Uterus (tissue), 2 donors: Measurements from ENCODE around the gene IMPG1.

ENCODE experiments used
- POLR2A ChIP-seq, 2 donors: fragments of 450-650 bp; IDR thresholded peaks; one replicate each; pipeline ENCODE4 v1.6.1; 2016; ENCODE audit warnings: antibody characterized with exemption in 2 of 2, mild to moderate bottlenecking in 1 of 2, moderate library complexity in 1 of 2
- TF ChIP-seq, protein P1 (sequence below), 4 experiments: fragments of 200-600 bp in 2 of 4; fragments of 450-650 bp in 2 of 4; sonication (generic) in 2 of 4; IDR thresholded peaks; one replicate each; pipeline ENCODE4 v1.5.1; 2016 to 2019; ENCODE audit warnings: antibody characterized with exemption in 4 of 4, mild to moderate bottlenecking in 2 of 4, moderate library complexity in 1 of 4

DNA sequence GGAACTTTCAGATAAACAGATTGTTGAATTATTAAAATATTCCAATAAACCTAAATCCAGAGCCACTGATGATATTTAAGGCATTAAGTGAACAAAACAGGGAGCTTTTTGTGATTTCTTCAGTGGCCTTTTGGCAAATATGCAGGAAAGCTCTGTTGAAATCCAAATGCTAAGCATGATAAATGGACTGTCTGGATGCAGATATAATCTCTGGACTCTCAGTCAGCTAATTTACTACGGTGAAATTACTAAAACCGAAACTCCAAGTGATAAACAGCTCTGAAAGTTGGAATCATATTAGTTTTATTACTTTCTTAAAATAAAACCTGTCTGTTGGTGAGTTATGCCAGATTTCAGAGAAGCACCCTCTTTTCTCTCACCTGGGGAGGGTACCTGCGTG lies 120.3 kb downstream of the IMPG1 start:
- no peak for TF ChIP-seq POLR2A (IDR thresholded peaks at IDR 0.05)
- TF ChIP-seq, protein P1, sequence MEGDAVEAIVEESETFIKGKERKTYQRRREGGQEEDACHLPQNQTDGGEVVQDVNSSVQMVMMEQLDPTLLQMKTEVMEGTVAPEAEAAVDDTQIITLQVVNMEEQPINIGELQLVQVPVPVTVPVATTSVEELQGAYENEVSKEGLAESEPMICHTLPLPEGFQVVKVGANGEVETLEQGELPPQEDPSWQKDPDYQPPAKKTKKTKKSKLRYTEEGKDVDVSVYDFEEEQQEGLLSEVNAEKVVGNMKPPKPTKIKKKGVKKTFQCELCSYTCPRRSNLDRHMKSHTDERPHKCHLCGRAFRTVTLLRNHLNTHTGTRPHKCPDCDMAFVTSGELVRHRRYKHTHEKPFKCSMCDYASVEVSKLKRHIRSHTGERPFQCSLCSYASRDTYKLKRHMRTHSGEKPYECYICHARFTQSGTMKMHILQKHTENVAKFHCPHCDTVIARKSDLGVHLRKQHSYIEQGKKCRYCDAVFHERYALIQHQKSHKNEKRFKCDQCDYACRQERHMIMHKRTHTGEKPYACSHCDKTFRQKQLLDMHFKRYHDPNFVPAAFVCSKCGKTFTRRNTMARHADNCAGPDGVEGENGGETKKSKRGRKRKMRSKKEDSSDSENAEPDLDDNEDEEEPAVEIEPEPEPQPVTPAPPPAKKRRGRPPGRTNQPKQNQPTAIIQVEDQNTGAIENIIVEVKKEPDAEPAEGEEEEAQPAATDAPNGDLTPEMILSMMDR (IDR thresholded peaks at IDR 0.05): no peak
